GM19043 (cell line): ENCODE measurements around the gene ZNF423.
"Not testable (repeated sequence)": the region's sequence is repeated elsewhere in the genome, so short reads cannot be mapped to it uniquely, and the experiment has no call there.

Experiments used
- ATAC-seq: cut with Tn5 transposase; IDR thresholded peaks from one replicate; pipeline ENCODE4 v1.9.1; 2021; ENCODE audit warnings: low read depth; ENCODE audit not compliant: unreplicated experiment

ZNF423 gene

GRCh38 chr16:49855822-49856671, at the start of gene ZNF423:
TSS of gene ZNF423 (minus strand) at chr16:49856112. CDS start at chr16:49855774, 338 bp downstream.
- ATAC-seq: no peak

DNA sequence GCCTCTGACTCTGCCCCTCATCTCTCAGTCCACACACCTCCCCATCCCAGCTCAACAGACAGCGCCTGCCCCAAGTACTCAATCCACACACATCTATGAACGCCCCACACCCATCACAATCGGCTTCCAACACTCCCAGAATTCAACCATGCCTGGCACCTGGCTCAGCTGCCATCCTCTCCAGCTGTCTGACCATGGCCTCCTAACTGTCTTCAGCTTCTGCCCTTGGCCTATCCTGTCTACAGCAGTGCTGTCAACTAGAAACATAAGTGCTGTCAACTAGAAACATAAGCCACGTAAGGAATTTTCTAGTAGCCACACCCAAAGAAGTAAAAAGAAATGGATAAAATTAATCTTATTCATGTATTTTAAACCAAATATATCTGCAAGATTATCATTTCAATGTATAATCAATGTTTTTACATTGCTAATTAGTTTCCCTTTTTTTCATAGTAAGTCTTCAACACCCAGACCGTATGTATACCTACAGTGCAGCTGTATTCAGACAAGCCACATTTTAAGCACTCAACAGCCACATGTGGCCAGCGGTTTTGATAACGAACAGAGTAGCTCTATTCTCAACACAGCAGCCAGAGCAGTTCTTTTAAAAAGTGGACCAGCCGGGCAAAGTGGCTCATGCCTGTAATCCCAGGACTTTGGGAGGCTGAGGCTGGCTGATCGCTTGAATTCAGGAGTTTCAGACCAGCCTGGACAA, 48.6 kb upstream of the ZNF423 start:
- no peak for ATAC-seq

DNA sequence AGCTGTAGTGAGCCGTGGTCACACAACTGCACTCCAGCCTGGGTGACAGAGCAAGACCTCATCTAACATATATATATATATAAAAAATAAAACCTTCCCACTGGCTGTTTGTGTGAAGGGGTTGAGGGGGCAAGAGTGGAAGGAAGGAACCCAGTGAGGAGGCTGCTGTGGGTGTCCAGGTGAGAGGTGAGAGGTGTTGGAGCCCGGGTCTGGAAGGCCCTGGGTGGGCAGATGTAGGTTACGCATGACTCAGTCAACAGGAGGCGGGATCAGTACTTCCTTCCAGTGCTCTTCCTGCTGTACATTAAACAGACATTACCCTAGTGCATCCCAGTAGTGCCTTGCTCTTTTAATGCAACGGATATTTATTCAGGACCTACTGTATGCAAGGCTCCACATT, 47.0 kb upstream of the ZNF423 start:
- no peak for ATAC-seq

DNA sequence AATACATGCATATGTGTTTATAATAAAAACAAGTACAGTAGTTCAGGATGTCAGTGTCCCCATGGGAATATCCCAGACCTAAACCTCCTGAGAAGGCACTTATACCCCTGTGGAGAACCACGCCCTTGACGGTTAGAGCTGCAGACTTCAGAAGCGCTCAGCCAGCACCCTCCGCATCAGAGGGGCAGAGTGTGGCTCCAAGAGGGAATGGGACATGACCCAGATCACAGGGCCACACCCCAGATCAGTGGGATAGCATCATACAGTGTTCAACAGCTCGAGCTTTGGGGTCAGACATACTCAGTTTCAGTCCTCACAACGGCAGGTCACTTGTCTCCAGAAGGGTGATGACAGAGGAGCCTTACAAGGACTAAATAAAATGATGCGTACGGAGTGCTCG, 45.8 kb upstream of the ZNF423 start:
- ATAC-seq: no peak

- no peak for ATAC-seq
These were observed 45.0 kb upstream of the ZNF423 start for GRCh38 chr16:49900875-49901274.

- no peak for ATAC-seq
These were observed 44.2 kb upstream of the ZNF423 start for GRCh38 chr16:49899991-49900695.

DNA sequence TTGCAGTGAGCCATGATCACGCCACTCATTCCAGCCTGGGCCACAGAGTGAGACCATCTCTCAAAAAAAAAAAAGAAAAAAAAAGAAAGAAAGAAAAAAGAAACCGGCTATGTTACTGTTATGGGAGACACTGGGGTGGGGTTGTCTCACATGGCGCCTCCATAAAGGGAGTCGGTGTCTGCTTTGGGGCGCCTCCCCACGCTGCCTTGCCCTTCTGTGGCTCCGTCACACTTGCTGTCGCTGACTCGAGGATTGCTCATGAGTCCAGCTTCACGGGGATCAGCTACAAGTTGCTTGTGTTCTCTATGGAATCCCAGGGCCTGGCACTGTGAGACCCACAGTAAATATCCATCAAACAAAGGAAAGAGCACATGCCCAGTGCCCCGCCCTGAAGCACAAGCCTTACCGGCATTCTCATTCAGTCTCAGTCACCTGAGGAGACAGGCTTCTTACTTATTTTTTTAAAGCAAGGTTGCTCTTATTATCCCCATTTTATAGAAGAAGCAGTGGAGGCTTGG, 40.6 kb upstream of the ZNF423 start:
- no peak for ATAC-seq

GRCh38 chr16:49890876-49891275, 35.0 kb upstream of the ZNF423 start:
- ATAC-seq: no peak

DNA sequence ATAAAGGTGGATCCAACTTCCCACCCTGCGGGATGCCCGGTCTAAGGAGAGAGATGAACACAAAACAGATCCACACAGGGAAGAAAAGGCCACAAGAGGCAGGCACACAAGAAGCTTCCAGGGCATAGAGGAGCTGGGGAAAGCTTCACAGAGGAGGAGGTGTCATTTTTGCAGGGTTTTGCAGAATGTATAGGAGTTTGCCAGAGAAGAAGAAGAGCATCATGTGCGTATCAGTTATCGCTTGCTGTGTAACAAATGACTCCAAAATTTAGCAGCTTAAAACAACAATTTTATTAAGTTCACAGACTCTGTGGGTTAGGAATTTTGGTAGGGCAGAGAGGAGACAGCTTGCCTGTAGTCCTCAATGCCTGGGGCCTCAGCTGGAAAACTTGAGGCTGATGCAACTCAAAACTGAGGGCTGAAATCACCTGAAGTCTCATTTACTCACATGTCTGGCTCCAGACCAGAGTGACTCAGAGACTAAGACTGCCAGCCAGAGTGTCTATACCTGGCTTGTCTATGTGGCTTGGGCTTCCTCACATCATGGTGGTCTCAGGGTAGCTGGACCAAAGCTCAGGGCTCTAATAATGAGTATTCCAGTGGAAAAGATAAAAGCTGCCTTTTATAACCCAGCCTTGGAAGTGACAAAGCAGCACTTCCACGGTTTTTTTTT, 33.9 kb upstream of the ZNF423 start:
- ATAC-seq: no peak

DNA sequence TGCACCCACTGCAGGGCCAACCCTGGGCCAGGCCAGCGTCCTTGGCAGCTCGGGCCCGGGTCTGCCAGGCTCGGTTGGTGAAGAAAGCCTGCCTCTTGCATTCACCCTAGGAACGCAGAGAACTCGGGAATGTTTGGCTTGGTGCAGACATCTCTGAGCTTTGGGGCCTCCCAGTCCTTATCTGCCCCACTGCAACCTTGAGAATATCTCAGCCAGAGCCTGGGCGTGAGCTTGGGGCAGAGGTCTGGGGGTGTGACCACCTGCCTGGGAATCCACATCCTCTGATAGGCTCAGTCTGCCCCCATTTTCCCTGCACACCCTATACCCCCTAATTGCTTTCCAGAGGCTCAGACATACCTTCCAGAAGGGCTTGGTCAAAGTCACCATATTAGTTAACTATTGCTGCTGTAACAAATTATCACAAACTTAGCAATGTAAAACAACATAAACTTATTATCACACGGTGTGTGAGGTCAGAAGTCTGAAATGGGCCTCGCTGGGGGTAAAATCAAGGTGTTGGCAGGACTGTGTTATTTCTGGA, 30.7 kb upstream of the ZNF423 start:
- no peak for ATAC-seq

DNA sequence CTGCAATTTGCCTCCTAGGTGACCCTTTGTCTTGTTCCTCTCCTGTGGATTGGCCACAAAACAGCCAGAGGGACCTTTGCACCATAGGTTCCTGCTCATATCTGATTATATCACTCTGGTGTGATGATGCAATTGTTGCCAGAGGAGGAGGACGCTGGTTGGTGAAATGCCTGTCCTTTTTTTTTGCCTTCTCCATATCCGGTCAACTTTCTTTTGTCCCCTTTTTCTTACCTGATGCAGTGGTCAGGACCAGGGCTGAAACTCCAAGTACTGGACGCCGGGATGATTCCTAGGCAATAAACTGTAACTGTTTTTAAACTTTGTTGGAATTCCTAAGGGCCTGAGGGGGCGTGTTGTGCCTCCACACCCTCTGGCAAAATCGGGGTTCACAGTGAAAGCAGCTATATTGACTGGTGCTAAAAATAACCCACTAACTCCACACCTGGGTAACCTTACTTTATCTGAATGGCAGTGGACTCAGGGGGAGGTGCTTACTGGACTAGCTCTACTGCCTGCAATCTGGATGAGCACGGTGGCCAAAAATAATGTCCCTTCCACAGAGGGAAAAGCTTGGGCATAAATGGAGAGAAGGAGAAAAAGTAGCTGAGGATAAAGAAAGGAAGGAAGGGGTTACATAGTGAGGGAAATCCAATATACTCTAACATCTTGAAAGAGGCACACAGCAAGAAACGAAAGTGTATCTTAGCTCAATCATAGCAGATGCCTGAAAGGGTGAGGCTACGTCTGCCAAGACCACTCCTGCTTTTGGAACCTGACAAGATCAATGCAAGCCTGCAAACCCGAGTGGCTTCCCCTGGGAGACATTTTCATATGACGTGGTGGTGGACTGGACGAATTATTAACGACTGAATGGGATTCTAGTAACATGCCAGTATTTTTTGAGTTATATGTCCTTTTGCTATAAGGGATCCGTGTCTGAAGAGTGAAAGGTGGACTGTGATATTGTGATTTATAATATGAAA, 28.4 kb upstream of the ZNF423 start:
- ATAC-seq: no peak

- ATAC-seq: no peak
These were observed 27.4 kb upstream of the ZNF423 start for GRCh38 chr16:49883076-49884014.

GRCh38 chr16:49881890-49882289, 26.0 kb upstream of the ZNF423 start:
- no peak for ATAC-seq

GRCh38 chr16:49878540-49878939, 22.6 kb upstream of the ZNF423 start:
- ATAC-seq: not testable (repeated sequence)

DNA sequence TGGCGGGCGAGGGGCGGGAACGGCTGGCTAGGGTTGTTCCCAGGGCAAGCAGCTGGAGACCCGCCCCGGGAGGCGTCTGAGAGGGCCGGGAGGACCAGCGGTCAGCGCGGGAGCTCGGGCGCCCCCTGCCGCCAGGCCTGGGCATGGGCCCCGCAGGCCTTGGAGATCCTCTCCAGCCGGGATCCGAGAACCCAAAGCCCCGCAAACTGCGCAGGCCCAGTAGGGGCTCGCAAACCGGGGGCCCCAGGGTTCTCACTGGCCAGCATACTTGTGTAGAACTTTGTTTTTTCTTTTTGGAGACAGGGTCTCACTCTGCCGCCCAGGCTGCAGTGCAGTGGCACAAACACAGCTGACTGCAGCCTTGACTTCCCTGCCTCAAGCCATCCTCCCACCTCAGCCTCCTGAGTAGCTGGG, 20.8 kb upstream of the ZNF423 start:
- no peak for ATAC-seq

GRCh38 chr16:49875806-49876715, 20.1 kb upstream of the ZNF423 start:
- ATAC-seq: no peak
